Activated naive CD8-positive, alpha-beta T cell treated with anti-CD3 and anti-CD28 coated beads, Interleukin-2, amount 50 U/mL, for 16 hours (primary cell): ENCODE measurements around the gene HRH3.

Experiments
- DNase-seq: peaks from one replicate; pipeline ENCODE4 v3.0.0-alpha.2; 2020; ENCODE audit warnings: low read depth, low spot score

The HRH3 gene

GRCh38 chr20:62178316-62179161 lies 41.5 kb downstream of the HRH3 start:
- no peak for DNase-seq

GRCh38 chr20:62177307-62177706 lies 42.8 kb downstream of the HRH3 start:
- DNase-seq = no peak

GRCh38 chr20:62176866-62177265 lies 43.2 kb downstream of the HRH3 start:
- DNase-seq = no peak

GRCh38 chr20:62175711-62176110 lies 44.4 kb downstream of the HRH3 start:
- DNase-seq = no peak

- DNase-seq = no peak
Observed at GRCh38 chr20:62174870-62175624, 45.0 kb downstream of the HRH3 start.

GRCh38 chr20:62174021-62174804 lies 45.9 kb downstream of the HRH3 start:
- DNase-seq = no peak

- no peak for DNase-seq
Observed at GRCh38 chr20:62172666-62173065, 47.4 kb downstream of the HRH3 start.

- DNase-seq = no peak
Observed at GRCh38 chr20:62171245-62171644, 48.8 kb downstream of the HRH3 start.

GRCh38 chr20:62170536-62170935 lies 49.5 kb downstream of the HRH3 start:
- DNase-seq = no peak

GRCh38 chr20:62168890-62169435 lies 51.1 kb downstream of the HRH3 start:
- DNase-seq = no peak

GRCh38 chr20:62168061-62168460 lies 52.0 kb downstream of the HRH3 start:
- no peak for DNase-seq

- DNase-seq = no peak
Observed at GRCh38 chr20:62167474-62167873, 52.6 kb downstream of the HRH3 start.

GRCh38 chr20:62165762-62166399 lies 54.2 kb downstream of the HRH3 start:
- DNase-seq = no peak
